Neural progenitor cell (in vitro differentiated cells): ENCODE data around the gene PRKAG2. TPM values are rescaled to one million over a fixed set of nuclear protein-coding genes. Genes with fewer than 3 reads are reported as not detected.

Experiments used
- DNase-seq: peaks from one replicate; pipeline ENCODE4 v3.0.0-alpha.2; 2016; ENCODE audit warnings: low spot score
- H2AFZ ChIP-seq: fragments of 200-600 bp; sonication (generic); replicated peaks from 2 replicates; pipeline ENCODE4 v1.6.1; 2016; ENCODE audit warnings: antibody characterized with exemption
- H3F3A ChIP-seq: fragments of 200-600 bp; sonication (generic); 2 replicates; pipeline ENCODE4 v1.6.1; 2016; ENCODE audit warnings: antibody characterized with exemption, low read depth
- H3K27ac ChIP-seq: fragments of 200-600 bp; sonication (generic); 2 replicates; pipeline ENCODE4 v1.5.1; 2016; ENCODE audit warnings: mild to moderate bottlenecking
- H3K27me3 ChIP-seq: fragments of 200-600 bp; sonication (generic); 2 replicates; pipeline ENCODE4 v1.6.1; 2016; ENCODE audit warnings: mild to moderate bottlenecking, moderate library complexity
- H3K36me3 ChIP-seq: fragments of 200-600 bp; sonication (generic); 2 replicates; pipeline ENCODE4 v1.5.1; 2016
- H3K4me1 ChIP-seq: fragments of 200-600 bp; sonication (generic); 2 replicates; pipeline ENCODE4 v1.6.1; 2016; ENCODE audit warnings: mixed run types
- H3K4me2 ChIP-seq: fragments of 200-600 bp; sonication (generic); 2 replicates; pipeline ENCODE4 v1.6.1; 2016
- H3K4me3 ChIP-seq: fragments of 200-600 bp; sonication (generic); 2 replicates; pipeline ENCODE4 v1.5.1; 2016
- H3K79me2 ChIP-seq: fragments of 200-600 bp; sonication (generic); 2 replicates; pipeline ENCODE4 v1.6.1; 2016; ENCODE audit warnings: low read depth
- H3K9ac ChIP-seq: fragments of 200-600 bp; sonication (generic); 2 replicates; pipeline ENCODE4 v1.6.1; 2016
- H3K9me3 ChIP-seq: fragments of 200-600 bp; sonication (generic); 2 replicates; pipeline ENCODE4 v1.5.1; 2016; ENCODE audit warnings: low read depth
- H4K20me1 ChIP-seq: fragments of 200-600 bp; sonication (generic); 2 replicates; pipeline ENCODE4 v1.6.1; 2016; ENCODE audit warnings: low read depth
- H3K27ac Mint-ChIP-seq: 3 replicates; pipeline ENCODE4 v1.8.0; 2021; ENCODE audit warnings: mixed read lengths
- H3K27me3 Mint-ChIP-seq: 2 replicates; pipeline ENCODE4 v1.8.0; 2022; ENCODE audit warnings: low read depth, mild to moderate bottlenecking, inconsistent platforms, moderate library complexity, mixed read lengths; ENCODE audit not compliant: insufficient read depth
- H3K36me3 Mint-ChIP-seq: 3 replicates; pipeline ENCODE4 v1.8.0; 2021; ENCODE audit warnings: mixed read lengths
- H3K4me1 Mint-ChIP-seq: 3 replicates; pipeline ENCODE4 v1.8.0; 2021; ENCODE audit warnings: mixed read lengths
- H3K4me3 Mint-ChIP-seq: 3 replicates; pipeline ENCODE4 v1.8.0; 2021; ENCODE audit warnings: mild to moderate bottlenecking, moderate library complexity, mixed read lengths
- H3K9me3 Mint-ChIP-seq: 3 replicates; pipeline ENCODE4 v1.8.0; 2020; ENCODE audit warnings: mixed read lengths
- CTCF ChIP-seq: fragments of 200-600 bp; sonication (generic); IDR thresholded peaks from 2 replicates; pipeline ENCODE4 v1.5.1; 2017; ENCODE audit warnings: antibody characterized with exemption, mild to moderate bottlenecking
- EZH2 ChIP-seq: fragments of 200-600 bp; sonication (generic); IDR thresholded peaks from 2 replicates; pipeline ENCODE4 v1.6.1; 2017; ENCODE audit warnings: antibody characterized with exemption, mild to moderate bottlenecking, moderate library complexity
- EZH2phosphoT487 ChIP-seq: fragments of 200-600 bp; sonication (generic); IDR thresholded peaks from 2 replicates; pipeline ENCODE4 v1.6.1; 2017; ENCODE audit warnings: antibody characterized with exemption
- total RNA-seq: library from RNA; depleted of rRNA; stranded (reverse); fragments of >200 nt; gene quantifications from 2 replicates; pipeline ENCODE4 v1.2.3, GENCODE V29; 2015; ENCODE audit warnings: low replicate concordance

Gene PRKAG2
- total RNA-seq, 1 donor from 2014 or later = 11.4 TPM

- H3K4me2 ChIP-seq = no peak overlapping the region
- H3F3A ChIP-seq = no peaks in the 10 kb centered on the region
- H3K27ac ChIP-seq = no peak overlapping the region
- TF ChIP-seq CTCF = no peak
- Mint-ChIP-seq H3K4me1 (peaks cover 22% of the 10 kb centered on the region), H3K4me3 (no peak overlapping the region), H3K27me3 (peaks cover 3% of the 10 kb centered on the region), H3K9me3 (peaks cover 2% of the 10 kb centered on the region), H3K36me3 (peaks cover 4% of the 10 kb centered on the region), H3K27ac (no peak overlapping the region)
- peaks cover 4% of the 10 kb centered on the region for H3K4me1 ChIP-seq
- H3K9me3 ChIP-seq = no peaks in the 10 kb centered on the region
- no peak overlapping the region for H3K9ac ChIP-seq
- no peak overlapping the region for H3K4me3 ChIP-seq
- no peaks in the 10 kb centered on the region for H3K27me3 ChIP-seq
- H2AFZ ChIP-seq = no peak overlapping the region
- no peaks in the 10 kb centered on the region for H3K36me3 ChIP-seq
- no peak for DNase-seq
- no peaks in the 10 kb centered on the region for H3K79me2 ChIP-seq
- H4K20me1 ChIP-seq = no peaks in the 10 kb centered on the region
Observed at GRCh38 chr7:151603951-151604350, 273.0 kb downstream of the PRKAG2 start.

GRCh38 chr7:151601521-151602305, 275.2 kb downstream of the PRKAG2 start:
- no peaks in the 10 kb centered on the region for H3K4me1 ChIP-seq
- no peaks in the 10 kb centered on the region for H4K20me1 ChIP-seq
- DNase-seq = no peak
- H3K27ac ChIP-seq = no peak overlapping the region
- H3K4me2 ChIP-seq = no peak overlapping the region
- H2AFZ ChIP-seq = no peak overlapping the region
- no peak overlapping the region for H3K9ac ChIP-seq
- no peaks in the 10 kb centered on the region for H3K9me3 ChIP-seq
- Mint-ChIP-seq H3K27me3 (peaks cover 3% of the 10 kb centered on the region), H3K4me3 (no peak overlapping the region), H3K27ac (no peak overlapping the region), H3K4me1 (peaks cover 15% of the 10 kb centered on the region), H3K36me3 (peaks cover 4% of the 10 kb centered on the region), H3K9me3 (peaks cover 4% of the 10 kb centered on the region)
- H3K79me2 ChIP-seq = no peaks in the 10 kb centered on the region
- no peak overlapping the region for H3K4me3 ChIP-seq
- H3K36me3 ChIP-seq = no peaks in the 10 kb centered on the region
- no peaks in the 10 kb centered on the region for H3K27me3 ChIP-seq
- H3F3A ChIP-seq = no peaks in the 10 kb centered on the region
- no peak for TF ChIP-seq EZH2
- TF ChIP-seq CTCF = no peak
- TF ChIP-seq EZH2phosphoT487 = no peak

- H3K36me3 Mint-ChIP-seq = peaks cover 4% of the 10 kb centered on the region
- Histone ChIP-seq H3K9me3 (no peaks in the 10 kb centered on the region), H3K4me2 (no peak overlapping the region), H3K4me3 (no peak overlapping the region), H3K27me3 (no peaks in the 10 kb centered on the region), H2AFZ (no peak overlapping the region), H4K20me1 (no peaks in the 10 kb centered on the region), H3K4me1 (no peaks in the 10 kb centered on the region), H3K9ac (no peak overlapping the region), H3F3A (no peaks in the 10 kb centered on the region), H3K79me2 (no peaks in the 10 kb centered on the region), H3K27ac (no peak overlapping the region), H3K36me3 (no peaks in the 10 kb centered on the region)
- H3K9me3 Mint-ChIP-seq = peaks cover 4% of the 10 kb centered on the region
- H3K4me1 Mint-ChIP-seq = peaks cover 15% of the 10 kb centered on the region
- H3K4me3 Mint-ChIP-seq = no peak overlapping the region
- no peak for DNase-seq
- no peak overlapping the region for H3K27ac Mint-ChIP-seq
- TF ChIP-seq CTCF (no peak), EZH2 (no peak), EZH2phosphoT487 (no peak)
- peaks cover 3% of the 10 kb centered on the region for H3K27me3 Mint-ChIP-seq
Observed at GRCh38 chr7:151600331-151600730, 276.6 kb downstream of the PRKAG2 start.
